Muscle layer of colon (tissue), 2 donors: ENCODE results near the gene EIF4G3.

Experiments
- H3K27ac ChIP-seq: one replicate; pipeline ENCODE4 v1.7.0; 2013; ENCODE audit warnings: low read depth, mild to moderate bottlenecking, low read length, moderate library complexity
- H3K27me3 ChIP-seq, 2 donors: one replicate each; pipeline ENCODE4 v1.7.0; 2013; ENCODE audit warnings: low read length in 2 of 2, mild to moderate bottlenecking in 2 of 2; ENCODE audit not compliant: insufficient read depth in 2 of 2, control insufficient read depth in 1 of 2
- H3K36me3 ChIP-seq: one replicate; pipeline ENCODE4 v1.7.0; 2013; ENCODE audit warnings: mild to moderate bottlenecking, low read length; ENCODE audit not compliant: insufficient read depth
- H3K4me1 ChIP-seq: one replicate; pipeline ENCODE4 v1.7.0; 2013; ENCODE audit warnings: mild to moderate bottlenecking, low read length; ENCODE audit not compliant: insufficient read depth
- H3K4me3 ChIP-seq, 2 donors: one replicate each; pipeline ENCODE4 v1.7.0; 2013; ENCODE audit warnings: low read length in 2 of 2, low read depth in 1 of 2, mild to moderate bottlenecking in 1 of 2, moderate library complexity in 1 of 2
- H3K9ac ChIP-seq: one replicate; pipeline ENCODE4 v1.7.0; 2013; ENCODE audit warnings: low read length
- H3K9me3 ChIP-seq: one replicate; pipeline ENCODE4 v1.7.0; 2013; ENCODE audit warnings: mild to moderate bottlenecking, low read length
- donor health status: abdominal sarcoma.
- donor health status: Adenocarcinoma of cecum.

The EIF4G3 gene

DNA sequence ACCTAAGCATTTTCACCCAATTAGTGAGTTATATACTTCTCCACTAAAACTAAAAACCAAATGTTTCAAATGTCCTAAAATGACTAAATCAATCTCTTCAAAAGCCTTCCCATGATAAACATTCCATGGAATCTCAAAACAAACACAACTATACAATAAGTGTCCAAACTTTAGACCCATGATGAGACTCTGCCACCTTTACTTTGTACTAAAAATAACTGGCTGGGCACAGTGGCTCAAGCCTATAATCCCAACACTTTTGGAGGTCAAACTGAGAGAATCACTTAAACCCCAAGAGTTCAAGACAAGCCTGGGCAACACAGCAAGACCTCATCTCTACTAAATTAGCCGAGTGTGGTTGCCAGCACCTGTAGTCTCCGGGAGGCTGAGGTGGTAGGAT is 87.4 kb downstream of the EIF4G3 start:
- H3K27ac ChIP-seq: no peak overlapping the region
- H3K27me3 ChIP-seq: no peaks in the 10 kb centered on the region
- H3K36me3 ChIP-seq: no peaks in the 10 kb centered on the region
- H3K9me3 ChIP-seq: no peaks in the 10 kb centered on the region
- no peak overlapping the region for H3K4me3 ChIP-seq
- H3K9ac ChIP-seq: no peak overlapping the region
- H3K4me1 ChIP-seq: peaks cover 9% of the 10 kb centered on the region

DNA sequence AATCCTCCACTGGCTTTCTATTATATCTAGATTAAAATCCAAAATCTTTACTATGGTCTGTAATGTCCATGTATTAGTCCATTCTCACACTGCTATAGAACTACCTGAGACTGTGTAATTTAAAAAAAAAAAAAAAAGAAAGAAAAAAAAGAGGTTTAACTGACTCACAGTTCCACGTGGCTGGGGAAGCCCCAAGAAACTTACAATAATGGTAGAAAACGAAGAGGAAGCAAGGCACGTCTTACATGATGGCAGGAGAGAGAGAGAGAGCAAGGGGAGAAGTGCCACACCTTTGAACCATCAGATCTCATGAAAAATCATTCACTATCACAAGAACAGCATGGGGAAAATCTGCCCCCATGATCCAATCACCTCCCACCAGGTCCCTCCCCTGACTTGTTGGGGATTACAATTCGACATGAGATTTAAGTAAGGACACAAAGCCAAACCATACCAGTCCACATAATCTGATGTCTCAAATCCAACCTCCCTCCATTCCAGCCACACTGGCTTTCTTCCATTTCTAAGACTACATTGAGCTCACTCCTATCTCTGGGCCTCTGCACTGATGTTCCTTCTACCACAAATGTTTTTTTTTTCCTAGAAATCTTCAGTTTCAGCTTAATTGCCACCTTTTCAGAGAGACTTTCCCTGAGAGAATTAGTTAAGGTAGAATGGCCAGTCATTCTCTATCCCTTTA is 92.4 kb downstream of the EIF4G3 start:
- no peak overlapping the region for H3K27ac ChIP-seq
- no peaks in the 10 kb centered on the region for H3K9me3 ChIP-seq
- H3K36me3 ChIP-seq: no peaks in the 10 kb centered on the region
- no peak overlapping the region for H3K9ac ChIP-seq
- H3K4me1 ChIP-seq: no peaks in the 10 kb centered on the region
- no peak overlapping the region for H3K4me3 ChIP-seq
- H3K27me3 ChIP-seq: no peaks in the 10 kb centered on the region

DNA sequence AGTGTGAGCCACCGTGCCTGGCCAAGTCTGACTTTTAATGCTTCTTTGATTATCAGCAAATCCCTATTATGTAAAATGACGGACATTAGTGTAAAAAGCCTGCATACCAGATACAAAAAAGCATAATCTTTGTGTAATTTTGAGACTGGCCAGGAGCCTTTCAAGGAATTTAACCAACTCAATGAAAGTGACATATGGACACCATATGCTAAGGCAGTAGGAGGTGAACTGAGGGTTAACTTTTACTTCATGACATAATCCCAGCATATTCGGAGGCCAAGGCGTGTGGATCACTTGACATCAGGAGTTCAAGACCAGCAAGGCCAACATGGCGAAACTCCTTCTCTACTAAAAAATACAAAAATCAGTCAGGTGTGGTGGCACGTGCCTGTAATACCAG is 94.6 kb downstream of the EIF4G3 start:
- Histone ChIP-seq H3K4me3 (no peak overlapping the region), H3K36me3 (no peaks in the 10 kb centered on the region), H3K9me3 (no peaks in the 10 kb centered on the region), H3K4me1 (no peaks in the 10 kb centered on the region), H3K27me3 (no peaks in the 10 kb centered on the region), H3K9ac (no peak overlapping the region), H3K27ac (no peak overlapping the region)

DNA sequence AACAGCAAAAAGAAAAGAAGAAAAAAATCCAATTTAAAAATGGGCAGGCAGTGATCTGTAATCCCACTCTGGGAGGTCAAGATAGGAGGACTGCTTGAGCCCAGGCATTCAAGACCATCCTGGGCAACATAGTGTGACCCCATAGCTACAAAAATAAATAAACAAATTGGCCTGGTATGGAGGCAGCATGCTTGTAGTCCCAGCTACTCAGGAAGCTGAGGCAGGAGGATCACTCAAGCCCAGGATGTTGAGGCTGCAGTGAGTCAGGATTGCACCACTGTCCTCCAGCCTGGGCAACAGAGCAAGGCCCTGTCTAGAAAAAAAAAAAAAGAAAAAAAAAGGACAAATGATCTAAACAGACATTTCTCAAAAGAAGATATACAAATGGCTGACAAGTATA is 99.6 kb downstream of the EIF4G3 start:
- no peak overlapping the region for H3K9ac ChIP-seq
- H3K27me3 ChIP-seq: no peaks in the 10 kb centered on the region
- no peak overlapping the region for H3K4me3 ChIP-seq
- no peaks in the 10 kb centered on the region for H3K9me3 ChIP-seq
- peaks cover 10% of the 10 kb centered on the region for H3K4me1 ChIP-seq
- H3K27ac ChIP-seq: no peak overlapping the region
- H3K36me3 ChIP-seq: no peaks in the 10 kb centered on the region

DNA sequence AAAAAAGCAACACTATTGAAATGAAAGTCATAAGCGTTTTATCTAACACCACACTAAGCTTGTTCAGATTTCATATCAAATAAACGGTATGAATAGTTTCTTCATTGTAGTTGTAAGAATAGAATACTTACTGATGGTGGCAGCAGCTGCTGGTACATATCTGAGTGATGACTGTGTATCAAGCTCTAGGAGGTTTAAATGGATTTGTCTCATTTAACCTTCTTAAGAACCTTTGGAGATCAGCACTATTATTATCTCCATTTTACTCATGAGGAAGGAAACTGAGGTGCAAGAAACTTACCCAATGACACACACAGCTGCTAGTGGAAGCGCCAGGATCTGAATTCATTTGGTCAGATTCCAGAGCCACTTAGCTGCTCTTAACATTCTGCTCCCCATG is 104.0 kb downstream of the EIF4G3 start:
- Histone ChIP-seq H3K9me3 (no peaks in the 10 kb centered on the region), H3K4me1 (peaks cover 10% of the 10 kb centered on the region), H3K4me3 (no peak overlapping the region), H3K27ac (no peak overlapping the region), H3K27me3 (no peaks in the 10 kb centered on the region), H3K36me3 (no peaks in the 10 kb centered on the region), H3K9ac (no peak overlapping the region)

DNA sequence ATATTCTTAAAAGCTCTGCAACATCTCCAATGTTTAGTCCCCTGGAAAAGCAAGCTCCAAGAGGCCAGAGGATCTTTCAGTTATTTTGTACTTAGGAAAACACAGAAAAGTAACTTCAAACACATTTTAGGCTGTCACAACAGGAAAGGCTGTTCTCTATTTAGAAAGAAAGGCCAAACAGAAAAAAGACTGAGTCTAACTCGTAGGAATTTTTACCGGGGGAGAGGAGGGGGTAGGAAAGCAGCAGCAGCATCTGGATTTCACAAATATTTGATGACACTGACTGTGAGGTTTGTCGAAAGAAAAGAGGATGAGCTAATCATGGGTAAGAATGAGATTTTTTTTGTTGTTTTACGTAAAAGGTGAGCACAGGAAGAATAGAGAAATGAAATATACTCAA is 107.1 kb downstream of the EIF4G3 start:
- Histone ChIP-seq H3K27ac (no peak overlapping the region), H3K36me3 (no peaks in the 10 kb centered on the region), H3K9ac (no peak overlapping the region), H3K4me3 (no peak overlapping the region), H3K9me3 (no peaks in the 10 kb centered on the region), H3K4me1 (no peaks in the 10 kb centered on the region), H3K27me3 (no peaks in the 10 kb centered on the region)

DNA sequence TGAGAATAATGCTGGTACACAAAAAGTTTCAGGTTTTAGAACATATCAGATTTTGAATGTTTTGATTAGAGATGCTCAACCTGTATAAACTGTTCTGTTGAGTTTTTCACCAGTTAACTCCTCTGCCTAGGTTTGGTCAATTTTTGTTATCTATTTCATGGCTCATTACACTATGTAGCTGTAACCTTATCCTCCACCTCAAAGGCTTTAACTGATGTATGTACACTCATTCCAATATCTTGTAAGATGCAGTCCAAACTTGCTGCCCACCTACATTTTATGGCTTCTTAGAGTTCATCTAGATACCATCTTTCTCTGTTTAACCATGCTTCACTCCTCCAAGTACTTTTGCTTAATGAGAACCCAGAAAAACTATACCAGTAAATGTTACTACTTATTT is 107.8 kb downstream of the EIF4G3 start:
- Histone ChIP-seq H3K36me3 (no peaks in the 10 kb centered on the region), H3K27ac (no peak overlapping the region), H3K4me3 (no peak overlapping the region), H3K9ac (no peak overlapping the region), H3K27me3 (no peaks in the 10 kb centered on the region), H3K9me3 (no peaks in the 10 kb centered on the region), H3K4me1 (no peaks in the 10 kb centered on the region)

DNA sequence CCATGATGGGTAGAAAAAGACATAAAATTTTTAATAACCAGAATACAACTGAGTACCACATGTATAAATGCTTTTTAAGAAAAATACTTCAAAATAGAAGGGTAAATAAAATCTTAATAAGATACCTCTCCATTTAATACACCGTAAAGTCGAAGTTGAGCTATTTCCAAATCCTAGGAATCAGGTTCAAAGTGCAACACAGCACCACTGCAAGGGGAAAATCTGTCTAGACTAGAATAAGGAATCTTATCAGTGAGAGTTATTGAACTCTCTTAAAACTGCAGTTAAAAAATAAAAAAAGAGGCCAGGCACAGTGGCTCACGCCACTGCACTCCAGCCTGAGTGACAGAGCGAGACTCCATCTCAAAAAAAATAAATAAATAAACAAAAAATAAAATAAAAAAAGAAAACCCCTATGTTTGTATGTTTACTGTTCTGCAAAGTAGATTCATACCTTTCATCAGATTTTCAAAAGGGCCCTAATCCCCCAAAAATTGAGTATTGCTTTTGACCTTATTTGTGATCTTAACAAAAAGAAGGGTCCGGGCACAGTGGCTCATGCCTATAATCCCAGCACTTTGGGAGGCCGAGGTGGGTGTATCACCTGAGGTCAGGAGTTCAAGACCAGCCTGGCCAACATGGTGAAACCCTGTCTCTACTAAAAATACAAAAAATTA is 109.0 kb downstream of the EIF4G3 start:
- no peaks in the 10 kb centered on the region for H3K27me3 ChIP-seq
- no peaks in the 10 kb centered on the region for H3K9me3 ChIP-seq
- H3K4me1 ChIP-seq: no peaks in the 10 kb centered on the region
- H3K27ac ChIP-seq: no peak overlapping the region
- no peaks in the 10 kb centered on the region for H3K36me3 ChIP-seq
- H3K9ac ChIP-seq: no peak overlapping the region
- H3K4me3 ChIP-seq: no peak overlapping the region

DNA sequence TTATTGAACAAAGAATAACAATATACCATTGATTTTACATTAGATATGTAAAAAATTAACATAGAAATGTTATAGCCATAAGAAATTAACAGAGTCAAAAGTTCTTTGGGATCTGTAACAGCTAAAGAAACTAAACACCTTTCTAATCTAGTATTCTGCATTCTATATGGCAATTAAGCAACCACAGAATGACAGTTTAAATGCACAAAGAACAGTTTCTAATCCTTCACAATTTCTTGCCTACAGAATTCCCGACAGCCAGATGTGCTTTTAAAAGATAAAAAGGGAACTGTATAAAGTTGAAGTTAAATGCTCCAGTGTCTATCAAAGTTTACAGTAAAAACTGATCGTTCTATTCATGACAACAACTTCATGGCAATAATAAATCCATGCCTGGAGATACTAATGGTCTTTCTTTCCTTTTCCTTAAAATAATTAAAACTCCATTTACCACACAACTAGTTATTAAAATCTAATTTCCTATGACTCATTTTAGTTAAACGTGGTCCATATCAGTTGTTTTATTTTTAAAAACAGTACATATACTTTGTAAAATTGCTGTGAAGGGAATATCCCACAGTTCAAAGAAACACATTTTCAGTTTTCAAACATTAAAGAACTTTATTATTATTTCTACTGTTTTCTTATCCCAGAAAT is 110.2 kb downstream of the EIF4G3 start:
- Histone ChIP-seq H3K27me3 (no peaks in the 10 kb centered on the region), H3K9me3 (no peaks in the 10 kb centered on the region), H3K9ac (no peak overlapping the region), H3K4me3 (no peak overlapping the region), H3K36me3 (no peaks in the 10 kb centered on the region), H3K27ac (no peak overlapping the region), H3K4me1 (no peaks in the 10 kb centered on the region)

DNA sequence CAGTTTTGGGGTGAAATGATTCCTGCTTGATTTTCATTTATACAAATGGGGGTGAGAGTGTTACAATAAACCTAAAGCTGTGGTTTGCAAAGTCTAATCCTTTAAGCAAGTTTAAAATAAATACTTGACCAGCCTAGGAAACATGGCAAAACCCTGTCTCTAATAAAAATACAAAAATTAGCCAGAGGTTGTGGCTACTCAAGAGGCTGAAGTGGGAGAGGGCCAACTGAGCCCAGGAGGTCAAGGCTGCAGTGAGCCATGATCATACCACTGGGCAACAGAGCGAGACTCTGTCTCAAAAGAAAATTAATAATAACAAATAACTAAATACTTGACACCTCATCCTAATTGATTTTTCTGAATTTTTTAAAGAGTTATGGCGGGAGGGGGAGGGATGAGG is 110.8 kb downstream of the EIF4G3 start:
- no peaks in the 10 kb centered on the region for H3K36me3 ChIP-seq
- H3K9me3 ChIP-seq: no peaks in the 10 kb centered on the region
- no peaks in the 10 kb centered on the region for H3K27me3 ChIP-seq
- no peak overlapping the region for H3K27ac ChIP-seq
- no peak overlapping the region for H3K4me3 ChIP-seq
- no peak overlapping the region for H3K9ac ChIP-seq
- H3K4me1 ChIP-seq: no peaks in the 10 kb centered on the region

DNA sequence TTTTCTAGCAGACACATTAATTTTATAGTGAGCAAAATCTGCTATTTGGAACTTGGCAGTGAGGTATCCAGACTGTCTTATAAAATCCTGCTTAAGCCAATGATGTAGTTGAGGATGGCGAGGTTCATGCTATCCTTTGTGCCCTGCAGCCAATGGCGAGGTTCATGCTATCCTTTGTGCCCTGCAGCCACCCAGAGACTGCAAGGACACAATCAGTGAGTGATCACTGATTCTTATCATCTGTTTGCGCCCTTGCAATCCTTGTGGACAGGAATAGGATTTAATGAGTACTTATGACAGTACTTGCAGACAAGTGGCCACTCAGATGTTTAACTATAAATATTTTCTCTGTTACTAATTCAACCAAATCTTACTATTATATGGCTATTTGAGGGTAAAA is 112.6 kb downstream of the EIF4G3 start:
- Histone ChIP-seq H3K9me3 (no peaks in the 10 kb centered on the region), H3K9ac (no peak overlapping the region), H3K36me3 (no peaks in the 10 kb centered on the region), H3K27ac (no peak overlapping the region), H3K27me3 (no peaks in the 10 kb centered on the region), H3K4me1 (no peaks in the 10 kb centered on the region), H3K4me3 (no peak overlapping the region)
